NCI-H345 treated with DMSO at 0.1 percent for 48 hours (cell line): ENCODE measurements around the gene PSMB11.

Source experiments
- DNase-seq: peaks from one replicate; lab custom pipeline; 2025; ENCODE audit not compliant: unreplicated experiment; lab: John Stamatoyannopoulos, UW

Gene PSMB11

GRCh38 chr14:23078692-23079116, 36.7 kb downstream of the PSMB11 start:
- no peak for DNase-seq

GRCh38 chr14:23079716-23080115, 37.7 kb downstream of the PSMB11 start:
- DNase-seq = no peak

- no peak for DNase-seq
Observed at GRCh38 chr14:23080474-23080873, 38.5 kb downstream of the PSMB11 start.

GRCh38 chr14:23085458-23085857, 43.4 kb downstream of the PSMB11 start:
- no peak for DNase-seq

GRCh38 chr14:23086565-23086964, 44.6 kb downstream of the PSMB11 start:
- no peak for DNase-seq

GRCh38 chr14:23089498-23090253, 47.7 kb downstream of the PSMB11 start:
- no peak for DNase-seq

- DNase-seq = no peak
Observed at GRCh38 chr14:23090254-23090636, 48.2 kb downstream of the PSMB11 start.

GRCh38 chr14:23091294-23092225, 49.5 kb downstream of the PSMB11 start:
- no peak for DNase-seq

GRCh38 chr14:23093104-23093503, 51.1 kb downstream of the PSMB11 start:
- DNase-seq = no peak

- DNase-seq = no peak
Observed at GRCh38 chr14:23093526-23093925, 51.5 kb downstream of the PSMB11 start.
